ENCODE results near the gene RBM15. TPM values are rescaled to one million over a fixed set of nuclear protein-coding genes. Genes with fewer than 3 reads are reported as not detected.

Gene RBM15
- total and polyA plus RNA-seq, 2 experiments from 2014 or later, result 20.8 to 84.0 TPM

DNA sequence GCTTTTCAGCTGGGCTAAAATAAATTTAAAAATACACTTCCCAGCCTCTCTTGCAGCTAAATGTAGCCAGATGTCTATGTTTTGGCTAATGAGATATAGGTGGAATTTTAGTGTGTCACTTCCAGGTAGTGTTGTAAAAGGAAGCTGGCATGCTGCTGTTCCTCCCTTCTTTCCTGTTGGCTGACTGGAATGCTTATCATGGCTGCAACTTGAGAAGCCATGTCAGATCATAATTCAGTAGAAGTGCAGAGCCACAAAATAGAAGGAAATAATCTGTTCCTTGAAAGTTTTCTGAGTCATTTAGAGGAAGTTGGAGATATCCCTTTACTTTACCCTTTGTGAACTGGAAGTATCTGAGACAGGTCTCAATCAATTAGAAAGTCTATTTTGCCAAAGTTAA is 10.9 kb upstream of the RBM15 start:
- DNase-seq (ENCODE audit: low spot score), result no peak
- H3K27ac Mint-ChIP-seq, result peak overlapping the region; percentile 24; the same call in 1 of the 2 replicates
- ATAC-seq, result no peak
- Histone ChIP-seq H3K9me2 (ENCODE audit: insufficient read depth) (no peaks in the 10 kb centered on the region), H3F3A (replicated peaks; ENCODE audit: low read depth) (no peaks in the 10 kb centered on the region), H3K4me3 (no peak overlapping the region), H3K27ac (ENCODE audit: low read depth) (no peak overlapping the region), H3K79me2 (replicated peaks; ENCODE audit: insufficient read depth) (no peaks in the 10 kb centered on the region), H3K27me3 (ENCODE audit: insufficient read depth) (no peaks in the 10 kb centered on the region), H3K36me3 (ENCODE audit: insufficient read depth) (no peaks in the 10 kb centered on the region), H4K20me1 (replicated peaks; ENCODE audit: insufficient read depth) (no peaks in the 10 kb centered on the region), H3K4me1 (ENCODE audit: insufficient read depth) (no peaks in the 10 kb centered on the region), H3K4me2 (no peak overlapping the region), H2AFZ (no peak overlapping the region)
- H3K36me3 Mint-ChIP-seq (ENCODE audit: low read depth), result no peaks in the 10 kb centered on the region
- no peaks in the 10 kb centered on the region for H3K9me3 Mint-ChIP-seq
- no peaks in the 10 kb centered on the region for H3K27me3 Mint-ChIP-seq (ENCODE audit: insufficient read depth, low read depth, poor library complexity)
- H3K4me3 Mint-ChIP-seq, result no peak overlapping the region
- peaks cover 5% of the 10 kb centered on the region; the same call in 2 of the 3 replicates for H3K4me1 Mint-ChIP-seq
- TF ChIP-seq, protein P1, sequence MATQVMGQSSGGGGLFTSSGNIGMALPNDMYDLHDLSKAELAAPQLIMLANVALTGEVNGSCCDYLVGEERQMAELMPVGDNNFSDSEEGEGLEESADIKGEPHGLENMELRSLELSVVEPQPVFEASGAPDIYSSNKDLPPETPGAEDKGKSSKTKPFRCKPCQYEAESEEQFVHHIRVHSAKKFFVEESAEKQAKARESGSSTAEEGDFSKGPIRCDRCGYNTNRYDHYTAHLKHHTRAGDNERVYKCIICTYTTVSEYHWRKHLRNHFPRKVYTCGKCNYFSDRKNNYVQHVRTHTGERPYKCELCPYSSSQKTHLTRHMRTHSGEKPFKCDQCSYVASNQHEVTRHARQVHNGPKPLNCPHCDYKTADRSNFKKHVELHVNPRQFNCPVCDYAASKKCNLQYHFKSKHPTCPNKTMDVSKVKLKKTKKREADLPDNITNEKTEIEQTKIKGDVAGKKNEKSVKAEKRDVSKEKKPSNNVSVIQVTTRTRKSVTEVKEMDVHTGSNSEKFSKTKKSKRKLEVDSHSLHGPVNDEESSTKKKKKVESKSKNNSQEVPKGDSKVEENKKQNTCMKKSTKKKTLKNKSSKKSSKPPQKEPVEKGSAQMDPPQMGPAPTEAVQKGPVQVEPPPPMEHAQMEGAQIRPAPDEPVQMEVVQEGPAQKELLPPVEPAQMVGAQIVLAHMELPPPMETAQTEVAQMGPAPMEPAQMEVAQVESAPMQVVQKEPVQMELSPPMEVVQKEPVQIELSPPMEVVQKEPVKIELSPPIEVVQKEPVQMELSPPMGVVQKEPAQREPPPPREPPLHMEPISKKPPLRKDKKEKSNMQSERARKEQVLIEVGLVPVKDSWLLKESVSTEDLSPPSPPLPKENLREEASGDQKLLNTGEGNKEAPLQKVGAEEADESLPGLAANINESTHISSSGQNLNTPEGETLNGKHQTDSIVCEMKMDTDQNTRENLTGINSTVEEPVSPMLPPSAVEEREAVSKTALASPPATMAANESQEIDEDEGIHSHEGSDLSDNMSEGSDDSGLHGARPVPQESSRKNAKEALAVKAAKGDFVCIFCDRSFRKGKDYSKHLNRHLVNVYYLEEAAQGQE (IDR thresholded peaks at IDR 0.05; ENCODE audit: unreplicated experiment), result no peak
- TF ChIP-seq STAT1 (IDR thresholded peaks at IDR 0.05; ENCODE audit: unreplicated experiment), result no peak
- TF ChIP-seq POLR2AphosphoS5 (IDR thresholded peaks at IDR 0.05; ENCODE audit: low read depth), result no peak
- TF ChIP-seq EZH2 (IDR thresholded peaks at IDR 0.05; ENCODE audit: low read depth, unreplicated experiment), result no peak
- TF ChIP-seq, protein P2, sequence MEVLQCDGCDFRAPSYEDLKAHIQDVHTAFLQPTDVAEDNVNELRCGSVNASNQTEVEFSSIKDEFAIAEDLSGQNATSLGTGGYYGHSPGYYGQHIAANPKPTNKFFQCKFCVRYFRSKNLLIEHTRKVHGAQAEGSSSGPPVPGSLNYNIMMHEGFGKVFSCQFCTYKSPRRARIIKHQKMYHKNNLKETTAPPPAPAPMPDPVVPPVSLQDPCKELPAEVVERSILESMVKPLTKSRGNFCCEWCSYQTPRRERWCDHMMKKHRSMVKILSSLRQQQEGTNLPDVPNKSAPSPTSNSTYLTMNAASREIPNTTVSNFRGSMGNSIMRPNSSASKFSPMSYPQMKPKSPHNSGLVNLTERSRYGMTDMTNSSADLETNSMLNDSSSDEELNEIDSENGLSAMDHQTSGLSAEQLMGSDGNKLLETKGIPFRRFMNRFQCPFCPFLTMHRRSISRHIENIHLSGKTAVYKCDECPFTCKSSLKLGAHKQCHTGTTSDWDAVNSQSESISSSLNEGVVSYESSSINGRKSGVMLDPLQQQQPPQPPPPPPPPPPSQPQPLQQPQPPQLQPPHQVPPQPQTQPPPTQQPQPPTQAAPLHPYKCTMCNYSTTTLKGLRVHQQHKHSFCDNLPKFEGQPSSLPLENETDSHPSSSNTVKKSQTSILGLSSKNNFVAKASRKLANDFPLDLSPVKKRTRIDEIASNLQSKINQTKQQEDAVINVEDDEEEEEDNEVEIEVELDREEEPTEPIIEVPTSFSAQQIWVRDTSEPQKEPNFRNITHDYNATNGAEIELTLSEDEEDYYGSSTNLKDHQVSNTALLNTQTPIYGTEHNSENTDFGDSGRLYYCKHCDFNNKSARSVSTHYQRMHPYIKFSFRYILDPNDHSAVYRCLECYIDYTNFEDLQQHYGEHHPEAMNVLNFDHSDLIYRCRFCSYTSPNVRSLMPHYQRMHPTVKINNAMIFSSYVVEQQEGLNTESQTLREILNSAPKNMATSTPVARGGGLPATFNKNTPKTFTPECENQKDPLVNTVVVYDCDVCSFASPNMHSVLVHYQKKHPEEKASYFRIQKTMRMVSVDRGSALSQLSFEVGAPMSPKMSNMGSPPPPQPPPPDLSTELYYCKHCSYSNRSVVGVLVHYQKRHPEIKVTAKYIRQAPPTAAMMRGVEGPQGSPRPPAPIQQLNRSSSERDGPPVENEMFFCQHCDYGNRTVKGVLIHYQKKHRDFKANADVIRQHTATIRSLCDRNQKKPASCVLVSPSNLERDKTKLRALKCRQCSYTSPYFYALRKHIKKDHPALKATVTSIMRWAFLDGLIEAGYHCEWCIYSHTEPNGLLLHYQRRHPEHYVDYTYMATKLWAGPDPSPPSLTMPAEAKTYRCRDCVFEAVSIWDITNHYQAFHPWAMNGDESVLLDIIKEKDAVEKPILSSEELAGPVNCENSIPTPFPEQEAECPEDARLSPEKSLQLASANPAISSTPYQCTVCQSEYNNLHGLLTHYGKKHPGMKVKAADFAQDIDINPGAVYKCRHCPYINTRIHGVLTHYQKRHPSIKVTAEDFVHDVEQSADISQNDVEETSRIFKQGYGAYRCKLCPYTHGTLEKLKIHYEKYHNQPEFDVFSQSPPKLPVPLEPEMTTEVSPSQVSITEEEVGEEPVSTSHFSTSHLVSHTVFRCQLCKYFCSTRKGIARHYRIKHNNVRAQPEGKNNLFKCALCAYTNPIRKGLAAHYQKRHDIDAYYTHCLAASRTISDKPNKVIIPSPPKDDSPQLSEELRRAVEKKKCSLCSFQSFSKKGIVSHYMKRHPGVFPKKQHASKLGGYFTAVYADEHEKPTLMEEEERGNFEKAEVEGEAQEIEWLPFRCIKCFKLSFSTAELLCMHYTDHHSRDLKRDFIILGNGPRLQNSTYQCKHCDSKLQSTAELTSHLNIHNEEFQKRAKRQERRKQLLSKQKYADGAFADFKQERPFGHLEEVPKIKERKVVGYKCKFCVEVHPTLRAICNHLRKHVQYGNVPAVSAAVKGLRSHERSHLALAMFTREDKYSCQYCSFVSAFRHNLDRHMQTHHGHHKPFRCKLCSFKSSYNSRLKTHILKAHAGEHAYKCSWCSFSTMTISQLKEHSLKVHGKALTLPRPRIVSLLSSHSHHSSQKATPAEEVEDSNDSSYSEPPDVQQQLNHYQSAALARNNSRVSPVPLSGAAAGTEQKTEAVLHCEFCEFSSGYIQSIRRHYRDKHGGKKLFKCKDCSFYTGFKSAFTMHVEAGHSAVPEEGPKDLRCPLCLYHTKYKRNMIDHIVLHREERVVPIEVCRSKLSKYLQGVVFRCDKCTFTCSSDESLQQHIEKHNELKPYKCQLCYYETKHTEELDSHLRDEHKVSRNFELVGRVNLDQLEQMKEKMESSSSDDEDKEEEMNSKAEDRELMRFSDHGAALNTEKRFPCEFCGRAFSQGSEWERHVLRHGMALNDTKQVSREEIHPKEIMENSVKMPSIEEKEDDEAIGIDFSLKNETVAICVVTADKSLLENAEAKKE (CRISPR knock-in tag; IDR thresholded peaks at IDR 0.05), result no peak
- TF ChIP-seq CREB1 (CRISPR knock-in tag; IDR thresholded peaks at IDR 0.05; ENCODE audit: low read depth), result no peak
